ENCODE measurements around the gene CACNA1G.

CACNA1G gene

GRCh38 chr17:50635732-50635981 lies 75.1 kb downstream of the CACNA1G start:
- DNase-seq = no peak

- DNase-seq = no peak
Observed at GRCh38 chr17:50635982-50636803, 75.7 kb downstream of the CACNA1G start.

GRCh38 chr17:50636804-50637195 lies 76.3 kb downstream of the CACNA1G start:
- no peak for DNase-seq

GRCh38 chr17:50637829-50638605 lies 77.5 kb downstream of the CACNA1G start:
- DNase-seq = no peak

- DNase-seq = no peak
Observed at GRCh38 chr17:50638606-50638965, 78.1 kb downstream of the CACNA1G start.

- no peak for DNase-seq
Observed at GRCh38 chr17:50638966-50639713, 78.6 kb downstream of the CACNA1G start.

- no peak for DNase-seq
Observed at GRCh38 chr17:50640686-50641351, 80.3 kb downstream of the CACNA1G start.

- DNase-seq = no peak
Observed at GRCh38 chr17:50641357-50641756, 80.8 kb downstream of the CACNA1G start.

- no peak for DNase-seq
Observed at GRCh38 chr17:50642071-50642721, 81.7 kb downstream of the CACNA1G start.

- DNase-seq = no peak
Observed at GRCh38 chr17:50642722-50643656, 82.5 kb downstream of the CACNA1G start.

GRCh38 chr17:50645748-50646682 lies 85.5 kb downstream of the CACNA1G start:
- no peak for DNase-seq

GRCh38 chr17:50647187-50647586 lies 86.7 kb downstream of the CACNA1G start:
- DNase-seq = no peak

GRCh38 chr17:50649042-50649908 lies 88.8 kb downstream of the CACNA1G start:
- DNase-seq = no peak

GRCh38 chr17:50651661-50652060 lies 91.1 kb downstream of the CACNA1G start:
- no peak for DNase-seq

- no peak for DNase-seq
Observed at GRCh38 chr17:50653738-50654137, 93.2 kb downstream of the CACNA1G start.

GRCh38 chr17:50656509-50656908 lies 96.0 kb downstream of the CACNA1G start:
- DNase-seq = no peak

GRCh38 chr17:50657054-50657453 lies 96.5 kb downstream of the CACNA1G start:
- DNase-seq = no peak

- DNase-seq = no peak
Observed at GRCh38 chr17:50657627-50658026, 97.1 kb downstream of the CACNA1G start.

GRCh38 chr17:50658616-50659015 lies 98.1 kb downstream of the CACNA1G start:
- DNase-seq = no peak
